Astrocyte of the cerebellum (primary cell): Measurements from ENCODE around the gene GRAMD2B.

Experiments used
- DNase-seq: peaks from one replicate; pipeline ENCODE4 v3.0.0-alpha.2; 2011; ENCODE audit warnings: low read depth
- H3K4me3 ChIP-seq: 2 replicates; pipeline ENCODE4 v1.5.1; 2011; ENCODE audit warnings: mild to moderate bottlenecking, low read depth, low read length, moderate library complexity
- in situ Hi-C: cut with HindIII; loops from 2 replicates; pipeline ENCODE4 v1.10.0; 2017; ENCODE audit warnings: low sequenced_read_pairs
- TF ChIP-seq, protein P1 (sequence below): IDR thresholded peaks from 2 replicates; pipeline ENCODE4 v1.5.1; 2012; ENCODE audit warnings: low read length, low read depth, moderate library complexity, mild to moderate bottlenecking; ENCODE audit errors: missing control alignments

The GRAMD2B gene

GRCh38 chr5:126521130-126521529 lies 97.9 kb downstream of the GRAMD2B start:
- DNase-seq = no peak
- no peak overlapping the region for H3K4me3 ChIP-seq
- TF ChIP-seq, protein P1, sequence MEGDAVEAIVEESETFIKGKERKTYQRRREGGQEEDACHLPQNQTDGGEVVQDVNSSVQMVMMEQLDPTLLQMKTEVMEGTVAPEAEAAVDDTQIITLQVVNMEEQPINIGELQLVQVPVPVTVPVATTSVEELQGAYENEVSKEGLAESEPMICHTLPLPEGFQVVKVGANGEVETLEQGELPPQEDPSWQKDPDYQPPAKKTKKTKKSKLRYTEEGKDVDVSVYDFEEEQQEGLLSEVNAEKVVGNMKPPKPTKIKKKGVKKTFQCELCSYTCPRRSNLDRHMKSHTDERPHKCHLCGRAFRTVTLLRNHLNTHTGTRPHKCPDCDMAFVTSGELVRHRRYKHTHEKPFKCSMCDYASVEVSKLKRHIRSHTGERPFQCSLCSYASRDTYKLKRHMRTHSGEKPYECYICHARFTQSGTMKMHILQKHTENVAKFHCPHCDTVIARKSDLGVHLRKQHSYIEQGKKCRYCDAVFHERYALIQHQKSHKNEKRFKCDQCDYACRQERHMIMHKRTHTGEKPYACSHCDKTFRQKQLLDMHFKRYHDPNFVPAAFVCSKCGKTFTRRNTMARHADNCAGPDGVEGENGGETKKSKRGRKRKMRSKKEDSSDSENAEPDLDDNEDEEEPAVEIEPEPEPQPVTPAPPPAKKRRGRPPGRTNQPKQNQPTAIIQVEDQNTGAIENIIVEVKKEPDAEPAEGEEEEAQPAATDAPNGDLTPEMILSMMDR = no peak
- in situ Hi-C loops = no loop called here

DNA sequence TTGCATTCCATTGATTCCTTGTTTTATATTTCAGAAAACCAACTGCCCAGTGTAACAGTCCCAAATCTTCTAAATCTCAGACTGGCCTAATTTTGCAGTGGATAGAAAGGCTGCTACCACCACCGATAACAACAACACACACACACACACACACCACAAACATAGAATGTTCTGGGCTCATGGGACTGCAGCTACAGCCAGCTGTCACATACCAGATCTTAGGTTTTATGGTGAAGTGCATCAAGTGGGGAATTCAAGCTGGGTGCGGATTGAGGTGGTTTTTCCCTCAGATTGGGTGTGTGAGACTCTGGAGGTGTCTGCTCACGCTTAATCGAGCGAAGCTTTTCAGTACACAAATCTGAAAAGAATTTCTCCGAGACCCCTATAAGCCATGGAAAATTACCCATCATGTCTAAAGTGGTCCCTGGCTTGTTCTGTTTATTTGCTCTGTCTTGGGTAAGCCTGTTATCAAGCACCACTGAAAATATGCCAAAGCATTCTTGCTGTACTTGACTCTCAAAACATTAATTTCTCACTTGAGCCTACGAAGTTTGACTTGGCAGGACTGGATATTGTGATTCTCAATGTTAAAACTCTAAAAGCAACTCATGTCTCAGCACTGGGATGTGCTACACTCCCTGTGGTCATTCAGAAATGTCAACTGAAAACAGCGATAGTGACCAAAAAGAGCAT lies 100.8 kb downstream of the GRAMD2B start:
- TF ChIP-seq, protein P1 = no peak
- H3K4me3 ChIP-seq = no peak overlapping the region
- in situ Hi-C loops = no loop called here

GRCh38 chr5:126525630-126526245 lies 102.5 kb downstream of the GRAMD2B start:
- TF ChIP-seq, protein P1 = no peak
- no peak for DNase-seq
- no peak overlapping the region for H3K4me3 ChIP-seq
- in situ Hi-C loops = no loop called here

More for the DNA sequence above, 100.8 kb downstream of the GRAMD2B start:
- DNase-seq = no peak

- no peak overlapping the region for H3K4me3 ChIP-seq
- DNase-seq = no peak
- TF ChIP-seq, protein P1 = no peak
- in situ Hi-C loops = no loop called here
Observed at GRCh38 chr5:126526493-126526892, 103.3 kb downstream of the GRAMD2B start.

DNA sequence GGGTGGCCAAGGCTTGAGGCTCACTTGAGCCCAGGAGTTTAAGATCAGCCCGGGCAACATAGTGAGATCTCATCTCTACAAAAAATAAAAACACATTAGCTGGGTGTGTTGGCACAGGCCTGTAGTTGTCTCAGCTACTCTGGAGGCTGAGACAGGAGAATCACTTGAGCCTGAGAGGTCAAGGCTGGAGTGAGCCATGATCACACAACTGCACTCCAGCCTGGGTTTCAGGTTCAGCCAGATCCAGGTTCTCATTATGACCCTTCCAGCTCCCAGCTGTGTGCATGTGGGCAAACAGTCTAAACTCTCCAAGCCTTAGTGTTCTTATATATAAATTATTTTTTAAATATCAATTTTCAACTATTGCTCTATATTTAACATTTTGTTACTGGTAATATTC lies 103.9 kb downstream of the GRAMD2B start:
- H3K4me3 ChIP-seq = no peak overlapping the region
- TF ChIP-seq, protein P1 = no peak
- no peak for DNase-seq
- in situ Hi-C loops = no loop called here

DNA sequence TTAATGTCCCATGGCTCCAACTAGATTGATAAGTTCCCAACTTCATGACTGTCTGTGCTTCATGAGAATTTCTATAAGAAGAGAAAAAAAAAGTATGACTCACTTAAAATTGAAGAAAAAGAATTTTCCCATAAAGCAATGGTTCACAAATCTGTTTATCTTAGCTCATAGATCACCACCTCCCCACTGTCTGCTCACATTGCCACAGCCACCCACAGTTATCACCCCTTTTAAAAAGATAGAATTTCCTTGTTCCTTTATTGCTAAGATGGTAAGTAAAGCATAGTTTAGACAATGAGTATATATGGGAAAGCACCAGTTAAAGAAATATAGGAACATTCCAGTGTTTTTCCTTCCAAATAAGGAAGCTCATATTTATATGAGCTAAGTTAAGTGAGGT lies 104.7 kb downstream of the GRAMD2B start:
- in situ Hi-C loops = no loop called here
- TF ChIP-seq, protein P1 = no peak
- no peak for DNase-seq
- no peak overlapping the region for H3K4me3 ChIP-seq
